BLaER1 treated with 17β-estradiol and CSF1 and Interleukin-3, amounts not matched to agents 10 nM and 100 nM (cell line): ENCODE results near the gene PTPRR.

Experiments used
- H3K27ac ChIP-seq, 11 experiments: shearing (Covaris generic); formaldehyde crosslinking; 2 replicates each; pipeline ENCODE4 v1.8.1; 2022
- H3K27me3 ChIP-seq, 11 experiments: shearing (Covaris generic); formaldehyde crosslinking; 2 replicates each; pipeline ENCODE4 v1.8.1; 2022
- H3K36me3 ChIP-seq, 11 experiments: shearing (Covaris generic); formaldehyde crosslinking; 2 replicates each; pipeline ENCODE4 v1.8.1; 2022
- H3K4me1 ChIP-seq, 10 experiments: shearing (Covaris generic); formaldehyde crosslinking; 2 replicates each; pipeline ENCODE4 v1.8.1; 2022
- H3K4me2 ChIP-seq, 11 experiments: shearing (Covaris generic); formaldehyde crosslinking; 2 replicates each; pipeline ENCODE4 v1.8.1; 2022
- H3K4me3 ChIP-seq, 10 experiments: shearing (Covaris generic); formaldehyde crosslinking; 2 replicates each; pipeline ENCODE4 v1.8.1; 2022
- H3K9ac ChIP-seq, 11 experiments: shearing (Covaris generic); formaldehyde crosslinking; 2 replicates each; pipeline ENCODE4 v1.8.1; 2022
- H3K9me3 ChIP-seq, 11 experiments: shearing (Covaris generic); formaldehyde crosslinking; replicated peaks in 1 of 11; 2 replicates each; pipeline ENCODE4 v1.8.1; 2022
- H4K20me1 ChIP-seq, 11 experiments: shearing (Covaris generic); formaldehyde crosslinking; 2 replicates each; pipeline ENCODE4 v1.8.1; 2022
- Cebpa-rat ChIP-seq, 11 experiments: shearing (Covaris generic); IDR thresholded peaks; 2 replicates each; pipeline ENCODE4 v1.8.1; 2022

PTPRR gene

GRCh38 chr12:70608184-70608583 lies 312.4 kb downstream of the PTPRR start:
- Histone ChIP-seq H3K27me3 (peaks cover 21 to 31% (median 24%) of the 10 kb centered on the region in 11 experiments), H4K20me1 (no peaks in the 10 kb centered on the region), H3K9me3 (no peaks in the 10 kb centered on the region), H3K9ac (no peak overlapping the region), H3K36me3 (no peaks in the 10 kb centered on the region), H3K4me3 (no peak overlapping the region), H3K4me1 (peaks cover 0 to 11% (median 8%) of the 10 kb centered on the region in 10 experiments; a peak in 15 of 20 replicates), H3K4me2 (no peak overlapping the region), H3K27ac (no peak overlapping the region)
- TF ChIP-seq Cebpa-rat (IDR thresholded peaks at IDR 0.05) = no peak

GRCh38 chr12:70607107-70607506 lies 313.4 kb downstream of the PTPRR start:
- no peak overlapping the region for H3K27ac ChIP-seq
- H3K9me3 ChIP-seq = no peaks in the 10 kb centered on the region
- H4K20me1 ChIP-seq = no peaks in the 10 kb centered on the region
- H3K4me1 ChIP-seq = peaks cover 0 to 11% (median 8%) of the 10 kb centered on the region in 10 experiments; a peak in 15 of 20 replicates
- no peak overlapping the region for H3K4me3 ChIP-seq
- no peak for TF ChIP-seq Cebpa-rat (IDR thresholded peaks at IDR 0.05)
- no peaks in the 10 kb centered on the region for H3K36me3 ChIP-seq
- no peak overlapping the region for H3K4me2 ChIP-seq
- H3K9ac ChIP-seq = no peak overlapping the region
- peaks cover 21 to 31% (median 24%) of the 10 kb centered on the region in 11 experiments for H3K27me3 ChIP-seq

GRCh38 chr12:70605976-70606375 lies 314.6 kb downstream of the PTPRR start:
- no peaks in the 10 kb centered on the region for H3K9me3 ChIP-seq
- no peak for TF ChIP-seq Cebpa-rat (IDR thresholded peaks at IDR 0.05)
- H3K4me1 ChIP-seq = peaks cover 0 to 11% (median 8%) of the 10 kb centered on the region in 10 experiments; a peak in 15 of 20 replicates
- no peak overlapping the region for H3K4me2 ChIP-seq
- no peak overlapping the region for H3K9ac ChIP-seq
- H3K27me3 ChIP-seq = peaks cover 21 to 27% (median 24%) of the 10 kb centered on the region in 11 experiments
- H3K27ac ChIP-seq = no peak overlapping the region
- H3K36me3 ChIP-seq = no peaks in the 10 kb centered on the region
- H3K4me3 ChIP-seq = no peak overlapping the region
- no peaks in the 10 kb centered on the region for H4K20me1 ChIP-seq

- Histone ChIP-seq H3K4me3 (no peak overlapping the region), H3K4me2 (no peak overlapping the region), H3K36me3 (no peaks in the 10 kb centered on the region), H3K27me3 (peaks cover 10 to 14% (median 11%) of the 10 kb centered on the region in 11 experiments), H3K27ac (no peak overlapping the region), H3K9ac (no peak overlapping the region), H4K20me1 (no peaks in the 10 kb centered on the region), H3K4me1 (peaks cover 0 to 9% (median 7%) of the 10 kb centered on the region in 10 experiments; a peak in 15 of 20 replicates), H3K9me3 (no peaks in the 10 kb centered on the region)
- TF ChIP-seq Cebpa-rat (IDR thresholded peaks at IDR 0.05) = no peak
These were observed 315.9 kb downstream of the PTPRR start for GRCh38 chr12:70604662-70605061.

GRCh38 chr12:70603044-70603443 lies 317.5 kb downstream of the PTPRR start:
- TF ChIP-seq Cebpa-rat (IDR thresholded peaks at IDR 0.05) = no peak
- Histone ChIP-seq H3K9me3 (no peaks in the 10 kb centered on the region), H3K4me3 (no peak overlapping the region), H3K27ac (no peak overlapping the region), H3K4me2 (no peak overlapping the region), H3K4me1 (no peaks in the 10 kb centered on the region), H3K27me3 (no peaks in the 10 kb centered on the region), H4K20me1 (no peaks in the 10 kb centered on the region), H3K9ac (no peak overlapping the region), H3K36me3 (no peaks in the 10 kb centered on the region)

- H3K4me2 ChIP-seq = no peak overlapping the region
- no peaks in the 10 kb centered on the region for H3K4me1 ChIP-seq
- no peaks in the 10 kb centered on the region for H4K20me1 ChIP-seq
- no peak for TF ChIP-seq Cebpa-rat (IDR thresholded peaks at IDR 0.05)
- no peak overlapping the region for H3K9ac ChIP-seq
- H3K36me3 ChIP-seq = no peaks in the 10 kb centered on the region
- H3K4me3 ChIP-seq = no peak overlapping the region
- H3K9me3 ChIP-seq = no peaks in the 10 kb centered on the region
- no peaks in the 10 kb centered on the region for H3K27me3 ChIP-seq
- no peak overlapping the region; a peak in 1 of 22 replicates for H3K27ac ChIP-seq
These were observed 321.9 kb downstream of the PTPRR start for GRCh38 chr12:70598467-70599193.

- H3K4me1 ChIP-seq = no peaks in the 10 kb centered on the region
- no peak for TF ChIP-seq Cebpa-rat (IDR thresholded peaks at IDR 0.05)
These were observed 327.9 kb downstream of the PTPRR start for GRCh38 chr12:70592664-70593063.

GRCh38 chr12:70590549-70591226 lies 329.9 kb downstream of the PTPRR start:
- H3K27ac ChIP-seq = no peak overlapping the region
- H3K9ac ChIP-seq = no peak overlapping the region
- no peak overlapping the region for H3K4me2 ChIP-seq
- TF ChIP-seq Cebpa-rat (IDR thresholded peaks at IDR 0.05) = no peak
- peaks cover 0 to 6% (median 0%) of the 10 kb centered on the region in 11 experiments; a peak in 1 of 22 replicates for H3K9me3 ChIP-seq
- no peaks in the 10 kb centered on the region for H3K4me1 ChIP-seq
- no peaks in the 10 kb centered on the region for H4K20me1 ChIP-seq
- H3K4me3 ChIP-seq = no peak overlapping the region
- H3K27me3 ChIP-seq = no peaks in the 10 kb centered on the region
- no peaks in the 10 kb centered on the region for H3K36me3 ChIP-seq

More at GRCh38 chr12:70592664-70593063, 327.9 kb downstream of the PTPRR start:
- Histone ChIP-seq H3K27ac (no peak overlapping the region), H3K9ac (no peak overlapping the region), H3K4me3 (no peak overlapping the region), H3K27me3 (no peaks in the 10 kb centered on the region), H4K20me1 (no peaks in the 10 kb centered on the region), H3K4me2 (no peak overlapping the region), H3K9me3 (no peaks in the 10 kb centered on the region), H3K36me3 (no peaks in the 10 kb centered on the region)

GRCh38 chr12:70590051-70590450 lies 330.5 kb downstream of the PTPRR start:
- Histone ChIP-seq H3K27me3 (no peaks in the 10 kb centered on the region), H3K9ac (no peak overlapping the region)

More at GRCh38 chr12:70590051-70590450, 330.5 kb downstream of the PTPRR start:
- no peaks in the 10 kb centered on the region for H3K36me3 ChIP-seq
- peaks cover 2 to 12% (median 4%) of the 10 kb centered on the region in 11 experiments; a peak in 12 of 22 replicates for H3K9me3 ChIP-seq
- H3K27ac ChIP-seq = no peak overlapping the region
- no peak overlapping the region for H3K4me2 ChIP-seq
- no peaks in the 10 kb centered on the region for H3K4me1 ChIP-seq
- no peak overlapping the region for H3K4me3 ChIP-seq
- H4K20me1 ChIP-seq = no peaks in the 10 kb centered on the region
- no peak for TF ChIP-seq Cebpa-rat (IDR thresholded peaks at IDR 0.05)
